DND-41 (cell line): ENCODE data around the gene IFT80.

ENCODE experiments used
- EZH2 ChIP-seq: IDR thresholded peaks from 3 replicates; pipeline ENCODE4 v1.6.1; 2012; ENCODE audit warnings: borderline replicate concordance, low read depth, mild to moderate bottlenecking, moderate library complexity, low read length, inconsistent platforms; ENCODE audit not compliant: severe bottlenecking
- TF ChIP-seq, protein P1 (sequence below): IDR thresholded peaks from 2 replicates; pipeline ENCODE4 v1.5.1; 2012; ENCODE audit warnings: borderline replicate concordance, low read length, moderate library complexity, mild to moderate bottlenecking; ENCODE audit not compliant: poor library complexity, severe bottlenecking; ENCODE audit errors: extremely low read depth

DNA sequence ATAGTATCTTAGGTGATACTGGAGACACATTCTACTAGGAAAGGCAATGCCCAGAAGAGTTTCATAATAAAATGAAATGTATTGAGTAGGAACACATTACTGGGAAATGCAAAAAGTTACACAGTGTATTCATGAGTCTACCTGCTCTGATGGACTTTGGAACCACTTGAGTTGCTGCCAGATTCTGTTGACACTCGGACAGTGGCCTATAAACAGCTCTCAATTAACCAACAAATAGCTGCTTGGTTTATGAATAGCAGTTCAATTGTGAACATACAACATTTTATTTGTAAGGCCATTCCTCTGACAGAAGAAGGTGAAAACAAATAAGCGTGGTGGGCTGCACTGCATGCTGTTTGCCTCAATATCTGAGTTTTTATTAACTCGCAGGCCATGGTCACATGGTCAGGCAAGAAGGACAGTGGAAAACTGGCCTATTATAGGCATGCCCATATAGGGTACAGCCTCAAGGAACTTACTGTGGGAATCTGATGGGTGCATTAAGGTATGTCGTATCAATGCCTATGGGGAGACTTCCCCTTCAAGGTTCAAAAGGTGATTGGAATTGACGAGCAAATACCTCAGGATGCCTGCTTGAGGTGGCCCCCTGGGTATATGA lies 107.6 kb downstream of the IFT80 start:
- TF ChIP-seq, protein P1, sequence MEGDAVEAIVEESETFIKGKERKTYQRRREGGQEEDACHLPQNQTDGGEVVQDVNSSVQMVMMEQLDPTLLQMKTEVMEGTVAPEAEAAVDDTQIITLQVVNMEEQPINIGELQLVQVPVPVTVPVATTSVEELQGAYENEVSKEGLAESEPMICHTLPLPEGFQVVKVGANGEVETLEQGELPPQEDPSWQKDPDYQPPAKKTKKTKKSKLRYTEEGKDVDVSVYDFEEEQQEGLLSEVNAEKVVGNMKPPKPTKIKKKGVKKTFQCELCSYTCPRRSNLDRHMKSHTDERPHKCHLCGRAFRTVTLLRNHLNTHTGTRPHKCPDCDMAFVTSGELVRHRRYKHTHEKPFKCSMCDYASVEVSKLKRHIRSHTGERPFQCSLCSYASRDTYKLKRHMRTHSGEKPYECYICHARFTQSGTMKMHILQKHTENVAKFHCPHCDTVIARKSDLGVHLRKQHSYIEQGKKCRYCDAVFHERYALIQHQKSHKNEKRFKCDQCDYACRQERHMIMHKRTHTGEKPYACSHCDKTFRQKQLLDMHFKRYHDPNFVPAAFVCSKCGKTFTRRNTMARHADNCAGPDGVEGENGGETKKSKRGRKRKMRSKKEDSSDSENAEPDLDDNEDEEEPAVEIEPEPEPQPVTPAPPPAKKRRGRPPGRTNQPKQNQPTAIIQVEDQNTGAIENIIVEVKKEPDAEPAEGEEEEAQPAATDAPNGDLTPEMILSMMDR = no peak
- no peak for TF ChIP-seq EZH2
